HG03097 (cell line): Measurements from ENCODE around the gene FANCD2.
"Not testable (repeated sequence)": the region's sequence is repeated elsewhere in the genome, so short reads cannot be mapped to it uniquely, and the experiment has no call there.

Experiments used
- ATAC-seq: cut with Tn5 transposase; IDR thresholded peaks from one replicate; pipeline ENCODE4 v1.9.1; 2021; ENCODE audit not compliant: unreplicated experiment, low FRiP score

FANCD2 gene

GRCh38 chr3:10026084-10026890, at the start of gene FANCD2:
FANCD2 (plus strand) TSS chr3:10026437; CDS start chr3:10028658, 2,221 bp downstream.
- peak; percentile 65 for ATAC-seq

- no peak for ATAC-seq
These were observed 49.2 kb upstream of the FANCD2 start for GRCh38 chr3:9976721-9977709.

GRCh38 chr3:9978710-9979305, 47.4 kb upstream of the FANCD2 start:
- ATAC-seq, result no peak

- ATAC-seq, result no peak
These were observed 46.0 kb upstream of the FANCD2 start for GRCh38 chr3:9980251-9980650.

GRCh38 chr3:9986230-9986725, 40.0 kb upstream of the FANCD2 start:
- ATAC-seq, result peak; percentile 31

- no peak for ATAC-seq
These were observed 32.0 kb upstream of the FANCD2 start for GRCh38 chr3:9994086-9994844.

- ATAC-seq, result no peak
These were observed 25.6 kb upstream of the FANCD2 start for GRCh38 chr3:10000686-10001085.

- no peak for ATAC-seq
These were observed 23.3 kb upstream of the FANCD2 start for GRCh38 chr3:10002951-10003350.

GRCh38 chr3:10004506-10004905, 21.7 kb upstream of the FANCD2 start:
- no peak for ATAC-seq

GRCh38 chr3:10004960-10005564, 21.2 kb upstream of the FANCD2 start:
- ATAC-seq, result no peak

- no peak for ATAC-seq
These were observed 20.0 kb upstream of the FANCD2 start for GRCh38 chr3:10006048-10006761.

GRCh38 chr3:10006762-10007090, 19.5 kb upstream of the FANCD2 start:
- ATAC-seq, result no peak

GRCh38 chr3:10007126-10007782, 19.0 kb upstream of the FANCD2 start:
- no peak for ATAC-seq

GRCh38 chr3:10008216-10008587, 18.0 kb upstream of the FANCD2 start:
- ATAC-seq, result not testable (repeated sequence)

- peak; percentile 51 for ATAC-seq
These were observed 17.5 kb upstream of the FANCD2 start for GRCh38 chr3:10008588-10009344.

- ATAC-seq, result no peak
These were observed 15.8 kb upstream of the FANCD2 start for GRCh38 chr3:10010421-10010877.

GRCh38 chr3:10010878-10011465, 15.3 kb upstream of the FANCD2 start:
- peak; percentile 81 for ATAC-seq
